ENCODE results near the gene HSD17B8.

GRCh38 chr6:33204165-33204414, 365 bp upstream of the HSD17B8 start:
- no peak for TF ChIP-seq CTCF (IDR thresholded peaks at IDR 0.05)
- no peak for TF ChIP-seq POLR2A (IDR thresholded peaks at IDR 0.05)
- no peak for TF ChIP-seq EP300 (IDR thresholded peaks at IDR 0.05)
